HG03575 (cell line): ENCODE results near the gene FTHL17.
A peak's percentile ranks its signal among the peaks of the same experiment; 100 is the strongest.

Experiments used
- ATAC-seq: cut with Tn5 transposase; IDR thresholded peaks from one replicate; pipeline ENCODE4 v1.9.1; 2021; ENCODE audit not compliant: unreplicated experiment, insufficient number of reproducible peaks, low FRiP score; ENCODE audit errors: extremely low read depth

The FTHL17 gene

GRCh38 chrX:31057291-31057690, 14.6 kb downstream of the FTHL17 start:
- no peak for ATAC-seq

- ATAC-seq: no peak
Observed at GRCh38 chrX:31053621-31054020, 18.2 kb downstream of the FTHL17 start.

GRCh38 chrX:31039327-31039711, 32.5 kb downstream of the FTHL17 start:
- ATAC-seq: no peak

- peak; percentile 56 for ATAC-seq
Observed at GRCh38 chrX:31038575-31039326, 33.1 kb downstream of the FTHL17 start.

GRCh38 chrX:31036895-31037294, 34.9 kb downstream of the FTHL17 start:
- peak; percentile 78 for ATAC-seq

GRCh38 chrX:31027351-31027750, 44.5 kb downstream of the FTHL17 start:
- no peak for ATAC-seq

- ATAC-seq: no peak
Observed at GRCh38 chrX:31024866-31025265, 47.0 kb downstream of the FTHL17 start.

- ATAC-seq: no peak
Observed at GRCh38 chrX:31021537-31021936, 50.3 kb downstream of the FTHL17 start.
